Ureter (tissue), 1 donor: ENCODE data around the gene WHAMM. TPM values are rescaled to one million over a fixed set of nuclear protein-coding genes. Genes with fewer than 3 reads are reported as not detected.
"Not testable (repeated sequence)": the region's sequence is repeated elsewhere in the genome, so short reads cannot be mapped to it uniquely, and the experiment has no call there.

Source experiments
- DNase-seq: peaks from one replicate; pipeline ENCODE4 v3.0.0-alpha.2; 2020; ENCODE audit warnings: low spot score
- total RNA-seq: library from RNA; stranded (reverse); gene quantifications from one replicate; pipeline ENCODE4 v1.2.4, GENCODE V29; 2023
- donor health status: DM: yes; HTN: yes; CAD: no.

The WHAMM gene
- total RNA-seq, 1 donor from 2014 or later, result 14.4 TPM

DNA sequence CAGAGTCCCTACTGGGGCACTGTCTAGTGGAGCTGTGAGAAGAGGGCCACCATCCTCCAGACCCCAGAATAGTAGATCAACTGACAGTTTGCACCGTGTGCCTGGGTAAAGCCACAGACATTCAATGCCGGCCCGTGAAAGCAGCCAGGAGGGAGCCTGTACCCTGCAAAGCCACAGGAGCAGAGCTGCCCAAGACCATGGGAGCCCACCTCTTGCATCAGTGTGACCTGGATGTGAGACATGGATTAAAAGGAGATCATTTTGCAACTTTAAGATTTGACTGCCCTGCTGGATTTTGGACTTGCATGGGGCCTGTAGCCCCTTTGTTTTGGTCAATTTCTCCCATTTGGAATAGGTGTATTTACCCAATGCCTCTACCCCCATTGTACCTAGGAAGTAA is 56.6 kb downstream of the WHAMM start:
- DNase-seq, result not testable (repeated sequence)

DNA sequence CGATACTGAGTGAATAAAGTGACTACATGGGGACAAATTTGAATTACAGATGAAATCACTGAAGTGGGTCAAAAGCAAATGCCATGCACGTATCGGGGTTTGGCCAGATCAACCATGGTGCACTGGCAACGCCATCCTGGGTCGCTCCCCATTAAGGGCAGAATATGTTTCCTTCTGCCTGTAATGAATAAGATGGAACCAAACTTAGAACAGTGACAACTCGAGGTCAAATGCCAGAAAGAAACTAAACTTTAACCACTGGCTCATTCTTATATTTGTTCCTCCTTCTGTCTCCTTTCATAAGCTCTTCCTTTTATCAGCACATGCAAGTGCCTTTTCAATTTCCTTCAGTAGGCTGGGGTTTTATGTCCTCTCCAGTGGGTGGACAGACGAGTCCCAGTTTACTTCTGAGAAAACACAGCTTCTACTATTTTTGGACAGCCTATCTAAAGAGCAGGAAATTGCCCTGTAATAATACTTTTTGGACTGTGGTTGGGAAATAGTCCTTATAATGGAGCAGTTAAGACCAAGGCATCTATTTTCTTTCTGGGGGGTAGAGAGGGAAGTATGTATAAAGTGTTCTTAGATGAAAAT is 61.4 kb downstream of the WHAMM start:
- no peak for DNase-seq

GRCh38 chr15:82871358-82871757 is 61.9 kb downstream of the WHAMM start:
- no peak for DNase-seq

DNA sequence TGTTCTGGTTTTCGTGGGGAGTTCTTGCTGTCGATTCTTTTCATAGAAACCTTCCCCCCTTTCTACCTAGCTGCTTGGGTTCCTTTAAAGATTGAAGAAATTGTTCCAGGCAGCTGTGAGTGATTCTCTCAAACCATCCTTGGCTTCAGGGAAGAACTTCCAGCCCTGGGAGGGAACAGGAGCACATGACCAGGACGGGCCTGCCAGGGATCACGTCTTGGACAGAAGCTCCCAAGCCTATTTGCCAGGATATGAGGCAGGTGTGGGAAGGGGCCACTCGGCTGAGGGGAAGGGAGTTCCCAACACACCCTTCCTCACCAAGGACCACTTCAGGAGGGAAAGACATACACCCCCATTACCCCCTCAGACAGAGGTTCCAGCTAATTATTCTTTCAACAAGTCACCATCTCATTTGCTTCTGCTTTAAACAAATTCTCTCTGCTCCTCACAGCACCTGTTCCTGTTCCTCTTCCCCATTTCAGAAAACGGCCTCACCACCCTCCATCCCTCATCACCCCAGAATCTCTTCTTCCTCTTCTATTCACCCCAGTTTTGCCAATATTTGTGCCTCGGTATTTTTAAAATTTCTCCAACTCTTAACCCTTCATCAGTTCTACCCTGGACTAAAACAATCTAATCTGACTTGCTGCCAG is 62.5 kb downstream of the WHAMM start:
- no peak for DNase-seq

- no peak for DNase-seq
These were observed 63.7 kb downstream of the WHAMM start for GRCh38 chr15:82873000-82873680.

- DNase-seq, result no peak
These were observed 64.8 kb downstream of the WHAMM start for GRCh38 chr15:82874267-82874666.

DNA sequence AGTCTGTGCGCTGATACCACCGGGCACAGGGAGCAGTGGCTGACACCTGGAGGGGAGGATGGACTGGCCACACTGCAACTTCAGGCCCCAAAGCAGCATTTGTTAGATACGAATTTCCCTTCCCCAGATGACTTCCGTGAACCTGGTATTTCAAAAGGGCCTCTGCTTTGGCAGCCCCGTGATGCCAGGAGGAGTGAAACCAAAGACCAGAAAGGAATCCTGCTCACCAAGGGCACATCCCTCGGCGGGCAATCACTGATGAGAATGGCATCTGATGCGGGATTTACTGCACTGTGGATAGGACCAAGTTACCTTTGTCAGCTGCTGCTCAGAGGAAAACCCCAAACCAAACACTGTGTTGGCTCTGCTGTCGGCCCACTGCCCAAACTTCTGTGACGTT is 65.5 kb downstream of the WHAMM start:
- no peak for DNase-seq

GRCh38 chr15:82875411-82876003 is 66.1 kb downstream of the WHAMM start:
- DNase-seq, result no peak

- no peak for DNase-seq
These were observed 68.4 kb downstream of the WHAMM start for GRCh38 chr15:82877825-82878224.

- DNase-seq, result no peak
These were observed 68.9 kb downstream of the WHAMM start for GRCh38 chr15:82878325-82878724.

- DNase-seq, result no peak
These were observed 71.3 kb downstream of the WHAMM start for GRCh38 chr15:82880704-82881103.

- DNase-seq, result no peak
These were observed 72.3 kb downstream of the WHAMM start for GRCh38 chr15:82881747-82882146.

DNA sequence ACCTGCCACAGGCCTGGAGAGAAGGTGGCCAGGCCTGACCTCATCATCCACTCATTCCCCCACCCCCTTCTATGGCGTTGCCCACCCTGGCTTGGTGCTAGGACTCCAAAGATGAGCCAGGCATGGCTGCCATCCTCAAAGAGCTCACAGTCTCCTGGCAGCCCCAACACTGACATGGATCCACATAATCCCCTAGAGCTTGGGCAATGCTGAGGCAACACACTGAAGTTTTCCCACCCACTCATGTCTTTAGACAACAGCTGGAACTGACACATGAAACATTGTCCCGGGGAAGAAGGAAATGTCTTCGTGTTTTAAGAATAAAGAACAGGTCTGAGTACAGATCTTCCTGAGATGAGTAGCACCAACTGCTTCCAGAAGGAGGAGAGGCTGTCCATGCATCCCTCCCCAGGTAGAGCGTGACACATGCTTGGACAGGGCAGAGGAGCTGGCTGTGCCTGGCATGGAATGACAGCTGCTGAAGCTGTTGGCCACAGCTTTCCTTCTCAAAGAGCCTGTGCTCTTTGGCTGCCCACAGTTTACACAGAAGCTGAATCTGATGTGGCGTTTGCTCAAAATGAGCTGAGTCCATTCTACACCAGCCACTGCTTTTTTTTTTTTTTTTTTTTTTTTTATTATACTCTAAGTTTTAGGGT is 73.0 kb downstream of the WHAMM start:
- no peak for DNase-seq

Other genes starting within 250 kb of the WHAMM start
- 3.7 TPM for gene CPEB1, start 162.3 kb upstream of the WHAMM start, total RNA-seq
- 12.5 TPM for gene AP3B2, start 99.8 kb upstream of the WHAMM start, total RNA-seq
- gene FSD2, start 3.6 kb upstream of the WHAMM start, total RNA-seq, result not detected
- 9.4 TPM for gene HOMER2, start 143.1 kb downstream of the WHAMM start, total RNA-seq
- 18.6 TPM for gene RAMAC, start 176.6 kb downstream of the WHAMM start, total RNA-seq
- 28.1 TPM for gene C15orf40, start 202.0 kb downstream of the WHAMM start, total RNA-seq